OCI-LY3 (cell line): ENCODE data around the gene ITPR1.

Experiments
- H2AFZ ChIP-seq: fragments of 200-600, 300-600 bp; shearing (Covaris generic); 2 replicates; pipeline ENCODE4 v1.6.0; 2014; ENCODE audit warnings: antibody characterized with exemption, low read depth, low read length
- H3K27ac ChIP-seq: fragments of 200-600, 300-600 bp; sonication (generic); 2 replicates; pipeline ENCODE4 v1.5.1; 2014; ENCODE audit warnings: mild to moderate bottlenecking, low read length, moderate library complexity, mixed read lengths
- H3K27me3 ChIP-seq: fragments of 200-600, 300-600 bp; sonication (generic); 2 replicates; pipeline ENCODE4 v1.6.1; 2014; ENCODE audit warnings: low read depth, low read length, mixed read lengths
- H3K36me3 ChIP-seq: fragments of 200-600, 300-600 bp; sonication (generic); replicated peaks from 2 replicates; pipeline ENCODE3; 2014; ENCODE audit warnings: low read depth, low read length, mixed read lengths
- H3K4me1 ChIP-seq: fragments of 300-600, 200-600 bp; sonication (generic); 2 replicates; pipeline ENCODE4 v1.6.1; 2014; ENCODE audit warnings: low read length, mixed read lengths
- H3K4me2 ChIP-seq: fragments of 200-600, 300-600 bp; sonication (generic); 2 replicates; pipeline ENCODE4 v1.6.1; 2014; ENCODE audit warnings: low read length, mixed read lengths
- H3K4me3 ChIP-seq: fragments of 300-600, 200-600 bp; sonication (generic); 2 replicates; pipeline ENCODE4 v1.5.1; 2014; ENCODE audit warnings: antibody characterized with exemption, mild to moderate bottlenecking, low read length, moderate library complexity
- H3K79me2 ChIP-seq: fragments of 300-600, 200-600 bp; shearing (Covaris generic); 2 replicates; pipeline ENCODE4 v1.6.1; 2014; ENCODE audit warnings: mild to moderate bottlenecking, low read length, mixed read lengths
- H3K9ac ChIP-seq: fragments of 300-600, 200-600 bp; shearing (Covaris generic); 2 replicates; pipeline ENCODE4 v1.6.0; 2014; ENCODE audit warnings: mild to moderate bottlenecking, low read length, moderate library complexity
- H3K9me3 ChIP-seq: fragments of 200-600, 300-600 bp; shearing (Covaris generic); 2 replicates; pipeline ENCODE4 v1.6.1; 2014; ENCODE audit warnings: low read length, mixed read lengths; ENCODE audit not compliant: insufficient read depth
- H4K20me1 ChIP-seq: fragments of 200-600, 300-600 bp; sonication (generic); 2 replicates; pipeline ENCODE4 v1.6.1; 2016; ENCODE audit warnings: low read length, mixed read lengths; ENCODE audit not compliant: insufficient read depth
- EZH2phosphoT487 ChIP-seq: fragments of 200-600 bp; shearing (Covaris generic); IDR thresholded peaks from 2 replicates; pipeline ENCODE4 v1.6.1; 2018; ENCODE audit warnings: antibody characterized with exemption, mixed run types, low read depth
- TF ChIP-seq, protein P1 (sequence below): fragments of 200-600, 300-600 bp; sonication (generic); IDR thresholded peaks from 2 replicates; pipeline ENCODE4 v1.5.1; 2014; ENCODE audit warnings: antibody characterized with exemption, low read length, low read depth

Gene ITPR1

DNA sequence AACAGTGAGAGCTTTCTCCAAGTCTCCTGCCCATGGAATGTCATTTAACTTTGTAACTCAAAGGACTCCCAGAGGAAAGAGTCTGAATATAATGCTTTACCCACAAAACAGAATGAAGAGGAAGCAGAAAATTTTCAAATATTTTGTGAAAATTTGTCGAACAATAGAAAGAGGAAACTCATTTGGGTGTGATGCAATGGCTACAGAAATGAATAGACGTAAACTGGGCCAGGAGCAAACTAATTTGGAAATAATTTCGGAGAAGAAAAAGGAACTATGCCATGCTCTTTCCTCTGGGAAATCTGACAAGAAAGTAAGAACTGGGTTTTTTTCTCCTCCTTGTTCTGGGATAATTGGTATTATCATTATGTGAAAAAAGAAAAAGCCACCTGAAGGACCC is 14.9 kb upstream of the ITPR1 start:
- Histone ChIP-seq H3K4me2 (no peak overlapping the region), H3K79me2 (no peaks in the 10 kb centered on the region), H2AFZ (no peak overlapping the region), H3K36me3 (no peaks in the 10 kb centered on the region), H3K27ac (no peak overlapping the region), H3K27me3 (peaks cover 45% of the 10 kb centered on the region), H3K9ac (no peak overlapping the region), H3K4me3 (no peak overlapping the region), H3K9me3 (no peaks in the 10 kb centered on the region), H4K20me1 (no peaks in the 10 kb centered on the region), H3K4me1 (peaks cover 16% of the 10 kb centered on the region)
- TF ChIP-seq EZH2phosphoT487 = no peak
- TF ChIP-seq, protein P1, sequence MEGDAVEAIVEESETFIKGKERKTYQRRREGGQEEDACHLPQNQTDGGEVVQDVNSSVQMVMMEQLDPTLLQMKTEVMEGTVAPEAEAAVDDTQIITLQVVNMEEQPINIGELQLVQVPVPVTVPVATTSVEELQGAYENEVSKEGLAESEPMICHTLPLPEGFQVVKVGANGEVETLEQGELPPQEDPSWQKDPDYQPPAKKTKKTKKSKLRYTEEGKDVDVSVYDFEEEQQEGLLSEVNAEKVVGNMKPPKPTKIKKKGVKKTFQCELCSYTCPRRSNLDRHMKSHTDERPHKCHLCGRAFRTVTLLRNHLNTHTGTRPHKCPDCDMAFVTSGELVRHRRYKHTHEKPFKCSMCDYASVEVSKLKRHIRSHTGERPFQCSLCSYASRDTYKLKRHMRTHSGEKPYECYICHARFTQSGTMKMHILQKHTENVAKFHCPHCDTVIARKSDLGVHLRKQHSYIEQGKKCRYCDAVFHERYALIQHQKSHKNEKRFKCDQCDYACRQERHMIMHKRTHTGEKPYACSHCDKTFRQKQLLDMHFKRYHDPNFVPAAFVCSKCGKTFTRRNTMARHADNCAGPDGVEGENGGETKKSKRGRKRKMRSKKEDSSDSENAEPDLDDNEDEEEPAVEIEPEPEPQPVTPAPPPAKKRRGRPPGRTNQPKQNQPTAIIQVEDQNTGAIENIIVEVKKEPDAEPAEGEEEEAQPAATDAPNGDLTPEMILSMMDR = no peak

DNA sequence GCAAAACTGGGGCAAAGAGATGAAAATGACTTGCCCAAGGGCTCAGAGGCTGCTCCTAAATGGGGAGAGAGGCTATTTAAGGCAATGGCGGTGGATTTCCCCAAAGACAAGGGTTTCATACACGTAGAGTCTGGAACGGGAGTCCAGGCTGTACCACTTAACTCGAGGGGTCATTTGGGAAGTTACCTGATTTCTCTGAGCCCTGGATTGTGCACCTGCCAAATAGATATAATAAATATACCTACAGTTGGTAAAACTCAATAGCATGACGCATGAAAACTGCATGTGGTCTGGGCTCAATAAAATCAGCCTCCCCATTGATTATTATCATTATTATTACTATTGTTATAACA is 1.3 kb upstream of the ITPR1 start:
- peaks cover 38% of the 10 kb centered on the region for H3K27me3 ChIP-seq
- H3K4me2 ChIP-seq = peak overlapping the region; percentile 98
- H3K9ac ChIP-seq = no peak overlapping the region; the same call in 1 of the 2 replicates
- H3K79me2 ChIP-seq = no peaks in the 10 kb centered on the region
- H2AFZ ChIP-seq = no peak overlapping the region
- peak overlapping the region; percentile 87 for H3K4me3 ChIP-seq
- H3K9me3 ChIP-seq = no peaks in the 10 kb centered on the region
- H3K4me1 ChIP-seq = peaks cover 31% of the 10 kb centered on the region
- H4K20me1 ChIP-seq = peaks cover 3% of the 10 kb centered on the region; the same call in 1 of the 2 replicates
- no peak overlapping the region for H3K27ac ChIP-seq
- H3K36me3 ChIP-seq = no peaks in the 10 kb centered on the region
- no peak for TF ChIP-seq EZH2phosphoT487
- TF ChIP-seq, protein P1 = no peak

DNA sequence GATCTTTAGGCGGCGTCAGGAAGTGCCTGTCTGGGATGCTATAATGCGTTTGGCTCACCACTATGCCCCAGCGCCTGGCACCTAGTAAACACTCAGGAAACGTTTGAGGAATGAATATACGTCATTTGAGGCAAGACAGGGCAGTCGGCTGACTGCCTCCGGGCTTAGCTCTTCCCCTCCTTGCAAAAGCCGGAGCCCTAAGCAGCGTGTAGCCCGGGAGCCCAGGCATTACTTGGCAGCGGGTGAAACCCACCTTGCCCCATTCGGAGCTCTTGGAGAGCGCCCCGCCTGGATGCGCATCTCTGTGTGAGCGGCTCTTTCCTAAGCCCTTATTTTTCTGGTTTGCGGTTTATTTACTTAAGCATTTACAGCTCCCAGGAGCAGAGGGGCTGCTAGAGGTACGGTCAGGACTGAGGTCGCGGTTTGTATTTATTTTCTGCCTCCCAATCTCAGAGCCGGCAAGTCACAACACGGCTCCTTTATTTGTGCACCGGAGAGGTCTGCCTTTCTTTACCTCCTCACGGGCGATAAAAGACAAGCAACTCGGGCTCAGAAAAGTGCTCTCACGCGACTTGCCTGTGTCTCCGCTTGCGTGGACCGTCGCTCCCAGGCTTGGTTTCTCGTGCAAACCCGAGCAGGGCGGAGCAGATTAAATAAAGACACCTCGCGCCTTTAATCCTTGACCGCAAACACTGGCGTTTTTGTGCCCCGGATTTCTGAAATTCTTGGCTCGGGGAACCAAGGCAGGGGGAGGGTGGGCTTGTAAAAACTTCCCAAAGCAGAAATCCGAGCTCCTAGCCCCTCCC is 737 bp upstream of the ITPR1 start:
- H3K27ac ChIP-seq = no peak overlapping the region
- no peak for TF ChIP-seq EZH2phosphoT487
- TF ChIP-seq, protein P1 = peak; percentile 13; the same call in 1 of the 2 replicates

DNA sequence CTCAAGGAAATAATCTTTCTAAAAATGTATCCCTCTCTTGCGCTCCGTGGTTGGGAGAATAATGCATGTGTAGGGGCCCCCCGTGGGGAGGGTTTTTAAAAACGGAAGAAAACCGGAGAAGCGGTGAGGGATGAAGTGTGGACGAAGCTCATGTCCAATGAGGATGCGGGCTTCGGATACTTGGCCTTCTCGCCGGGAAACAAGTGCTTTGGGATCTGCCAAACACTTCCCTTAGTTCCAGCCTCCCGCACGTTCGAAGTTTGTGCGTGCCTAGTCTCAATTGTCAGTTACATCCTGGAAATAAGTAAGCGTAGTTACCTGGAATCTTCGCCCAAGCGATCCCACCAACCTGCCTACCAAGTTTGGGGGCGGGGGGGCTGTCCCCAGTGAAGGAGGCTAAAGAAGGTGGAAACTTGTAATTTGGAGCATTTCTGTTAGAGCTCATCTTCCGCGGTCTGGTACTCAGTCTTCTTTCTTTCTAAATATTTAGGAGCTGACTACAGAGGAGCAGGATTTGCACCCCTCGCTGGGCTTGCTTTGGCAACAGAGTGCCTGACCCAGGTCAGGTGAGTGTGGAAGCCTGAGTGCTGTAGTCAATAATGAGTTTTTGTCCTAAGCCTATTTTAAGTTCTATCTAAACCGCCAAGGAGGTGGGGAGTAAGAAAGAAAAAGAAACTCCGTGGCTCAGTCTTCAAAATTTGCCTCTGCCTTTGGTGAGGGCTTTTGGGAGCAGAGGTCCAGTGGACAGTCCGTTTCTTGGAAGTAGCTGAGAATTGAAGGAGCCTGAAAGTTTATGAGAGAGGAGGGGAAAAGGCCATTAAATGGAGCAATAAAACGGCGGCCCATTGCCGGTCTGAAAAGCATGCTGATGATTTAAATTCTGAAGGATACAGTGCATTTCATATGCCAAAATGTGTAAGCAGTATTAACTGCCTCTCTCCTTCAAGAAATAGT is 1.1 kb downstream of the ITPR1 start:
- Histone ChIP-seq H2AFZ (peak overlapping the region; percentile 76), H3K79me2 (no peaks in the 10 kb centered on the region), H3K4me3 (peak overlapping the region; percentile 87), H3K27me3 (peaks cover 30% of the 10 kb centered on the region), H3K36me3 (no peaks in the 10 kb centered on the region), H3K4me1 (peaks cover 31% of the 10 kb centered on the region), H3K27ac (no peak overlapping the region), H3K9me3 (no peaks in the 10 kb centered on the region), H3K4me2 (peak overlapping the region; percentile 98), H3K9ac (peak overlapping the region; percentile 61), H4K20me1 (peaks cover 3% of the 10 kb centered on the region; the same call in 1 of the 2 replicates)
- TF ChIP-seq EZH2phosphoT487 = no peak
- TF ChIP-seq, protein P1 = no peak

More for the DNA sequence above, 737 bp upstream of the ITPR1 start:
- Histone ChIP-seq H3K9ac (peak overlapping the region; percentile 67), H3K4me2 (peak overlapping the region; percentile 98), H3K79me2 (no peaks in the 10 kb centered on the region), H2AFZ (peak overlapping the region; percentile 96), H3K9me3 (no peaks in the 10 kb centered on the region), H4K20me1 (peaks cover 3% of the 10 kb centered on the region; the same call in 1 of the 2 replicates), H3K4me3 (peak overlapping the region; percentile 87), H3K36me3 (no peaks in the 10 kb centered on the region), H3K4me1 (peaks cover 31% of the 10 kb centered on the region), H3K27me3 (peaks cover 38% of the 10 kb centered on the region)
